ENCODE data around the gene CCR7.

CCR7 gene

GRCh38 chr17:40532520-40533253 lies 32.6 kb downstream of the CCR7 start:
- FAIRE-seq: no peak

- no peak for FAIRE-seq
Measured at GRCh38 chr17:40531051-40531991, 34.0 kb downstream of the CCR7 start.

DNA sequence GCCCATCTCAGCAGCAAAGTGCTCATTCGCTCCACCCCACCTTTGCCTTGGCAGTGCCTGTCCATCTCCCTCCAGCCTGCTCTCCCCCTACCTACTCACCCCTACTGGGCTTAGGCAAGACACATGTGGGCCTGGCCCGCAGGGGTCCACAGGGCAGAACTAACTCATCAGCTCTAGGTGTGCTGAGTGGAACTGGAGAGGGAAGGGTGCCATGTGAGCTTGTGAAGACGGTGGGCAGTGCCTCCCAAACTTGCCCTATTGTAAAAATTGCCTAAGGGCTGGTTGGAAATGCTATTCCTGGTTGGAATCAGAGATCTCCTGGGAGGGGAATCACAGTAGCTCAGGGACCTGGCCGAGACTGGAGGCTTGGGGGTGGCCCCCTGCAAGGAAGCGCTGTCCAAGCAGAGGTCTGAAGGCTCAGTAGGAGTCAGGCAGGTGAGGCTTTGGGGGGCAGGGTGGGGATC lies 34.7 kb downstream of the CCR7 start:
- no peak for FAIRE-seq

DNA sequence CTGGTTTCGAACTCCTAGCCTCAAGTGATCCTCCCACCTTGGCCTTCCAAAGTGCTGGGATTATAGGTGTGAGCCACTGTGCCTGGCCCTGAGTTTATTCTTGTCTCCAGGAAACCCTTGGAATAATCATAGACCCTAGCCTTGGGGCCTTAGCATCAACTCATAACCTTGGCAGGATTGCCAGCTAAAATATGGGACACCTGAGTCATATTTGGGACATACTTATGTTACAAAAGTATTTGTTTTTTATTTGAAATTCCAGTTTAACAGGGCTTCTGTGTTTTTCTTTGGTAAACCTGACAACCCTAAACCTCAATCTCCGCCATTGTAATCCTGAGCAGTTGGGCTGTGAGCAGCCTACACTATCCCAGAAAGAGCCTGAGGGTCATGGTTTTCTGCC lies 35.3 kb downstream of the CCR7 start:
- no peak for FAIRE-seq

GRCh38 chr17:40528692-40529417 lies 36.4 kb downstream of the CCR7 start:
- no peak for FAIRE-seq

GRCh38 chr17:40526668-40527067 lies 38.6 kb downstream of the CCR7 start:
- FAIRE-seq: no peak

DNA sequence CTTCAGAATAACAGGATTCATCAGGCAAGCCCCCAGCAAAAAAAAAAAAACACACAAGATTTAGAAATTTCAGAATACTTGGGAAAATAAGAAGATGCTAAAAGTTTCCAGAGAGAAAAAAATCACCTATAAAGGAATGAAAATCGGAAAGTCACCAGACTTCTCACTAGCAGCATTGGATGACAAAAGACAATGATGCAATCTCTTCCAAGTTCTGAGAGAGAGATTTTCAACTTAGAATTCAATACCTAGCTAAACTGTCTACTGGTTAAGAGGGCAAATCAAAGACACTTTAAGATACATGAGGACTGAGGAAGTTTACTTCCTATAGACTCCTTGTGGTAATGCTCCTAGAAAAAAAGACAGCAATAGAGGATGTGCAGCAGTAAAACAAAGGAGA lies 40.0 kb downstream of the CCR7 start:
- FAIRE-seq: no peak

DNA sequence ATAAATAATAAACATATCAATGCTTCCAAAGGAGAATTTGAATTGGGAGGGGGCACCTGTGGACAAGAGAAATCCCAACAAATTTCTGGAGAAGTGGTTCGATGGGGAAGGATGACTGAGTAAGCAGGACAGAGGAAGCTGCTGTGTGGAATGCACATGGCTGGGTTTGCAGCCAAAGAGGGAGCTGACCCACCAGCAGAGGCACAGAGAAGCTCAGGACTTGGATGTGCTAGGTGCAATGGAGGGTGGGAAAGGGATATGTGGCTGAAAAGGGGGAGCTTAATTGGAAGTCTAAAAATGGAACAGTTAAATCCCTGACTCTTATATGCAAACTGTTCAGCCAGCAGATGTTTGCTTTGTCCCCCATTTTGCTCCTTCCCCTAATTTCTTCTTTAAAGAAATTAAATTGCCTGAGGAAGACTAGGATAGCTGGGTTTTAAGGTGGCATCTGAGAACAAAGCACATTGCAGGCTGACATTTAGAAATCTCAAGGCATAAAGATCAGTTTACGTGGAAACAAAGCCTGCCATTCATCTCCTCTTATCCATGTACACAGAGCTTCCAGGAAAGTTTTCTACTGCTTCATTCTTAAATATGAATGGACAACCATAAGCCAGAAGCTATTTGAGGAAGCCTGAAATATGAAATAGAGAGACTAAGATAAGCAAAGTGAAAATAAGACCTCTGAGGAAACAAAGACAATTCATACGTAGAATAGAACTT lies 40.9 kb downstream of the CCR7 start:
- no peak for FAIRE-seq

- FAIRE-seq: no peak
Measured at GRCh38 chr17:40522961-40523310, 42.3 kb downstream of the CCR7 start.

GRCh38 chr17:40522250-40522960 lies 42.9 kb downstream of the CCR7 start:
- FAIRE-seq: no peak

GRCh38 chr17:40520991-40521453 lies 44.2 kb downstream of the CCR7 start:
- FAIRE-seq: no peak

DNA sequence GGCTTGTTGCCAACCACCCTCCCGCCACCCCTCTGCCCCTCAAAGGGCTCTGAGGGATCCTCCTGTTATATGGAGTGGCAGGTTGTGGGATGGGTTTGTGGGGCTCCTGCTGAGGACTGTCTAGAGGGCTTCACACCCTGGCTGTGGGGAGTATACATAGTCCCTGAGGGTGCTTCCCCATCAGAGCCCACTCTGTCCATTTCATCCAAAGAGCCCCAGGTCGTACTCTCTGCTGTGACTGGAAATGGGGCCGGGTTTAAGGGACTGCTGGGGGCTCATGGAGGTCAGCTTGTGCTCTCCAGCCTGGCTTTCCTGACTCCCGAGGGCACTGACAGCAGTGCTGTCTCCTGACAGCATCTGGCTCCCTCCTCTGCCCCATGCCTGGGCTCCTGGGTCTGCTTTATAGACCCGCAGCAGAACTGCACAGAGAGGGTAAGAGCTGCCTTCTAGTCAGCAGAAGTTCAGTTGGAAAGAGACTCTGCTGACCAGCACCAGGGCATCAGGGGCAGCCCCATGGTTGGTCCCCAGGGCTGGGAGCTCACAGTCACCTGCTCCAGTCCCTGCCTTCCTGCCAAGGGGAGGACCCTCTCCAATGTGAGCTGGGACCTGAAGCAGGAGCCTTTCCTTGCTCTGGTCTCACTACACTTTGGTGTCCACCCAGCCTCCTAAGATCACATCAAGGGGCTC lies 46.0 kb downstream of the CCR7 start:
- no peak for FAIRE-seq

DNA sequence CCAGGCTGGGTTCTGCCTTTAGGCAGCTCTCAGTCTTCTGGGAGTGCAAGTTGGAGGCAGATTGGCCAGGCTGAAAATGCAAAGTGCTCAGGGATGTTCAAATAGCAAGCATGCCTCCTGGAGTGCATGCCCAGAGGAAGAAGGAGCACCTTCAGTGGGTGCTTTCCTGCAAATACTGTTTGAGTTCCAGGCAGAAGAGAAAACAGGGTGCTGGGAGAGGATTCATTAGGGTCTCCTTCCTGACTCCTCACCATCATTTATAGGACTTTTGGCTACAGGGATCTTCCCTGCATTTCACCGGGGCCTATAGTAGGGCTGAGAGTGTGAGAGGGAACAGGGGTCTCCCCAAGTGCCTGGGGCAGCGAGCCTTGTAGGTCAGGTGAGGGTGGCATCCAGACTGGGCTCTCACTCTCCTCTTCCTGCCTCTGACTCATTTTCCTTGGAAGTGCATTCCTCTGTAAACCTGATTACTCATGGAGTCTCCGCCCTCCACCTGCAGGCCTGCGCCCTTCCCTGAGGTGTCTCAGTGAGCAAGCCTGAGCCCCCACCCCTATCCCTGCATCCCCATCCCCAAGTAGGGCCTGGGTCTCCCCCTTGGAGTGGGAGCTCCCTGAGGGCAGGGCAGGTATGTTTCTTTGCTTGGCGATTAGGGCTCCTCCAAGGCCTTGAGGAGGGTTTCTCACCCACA lies 46.7 kb downstream of the CCR7 start:
- no peak for FAIRE-seq

- FAIRE-seq: no peak
Measured at GRCh38 chr17:40517981-40518380, 47.3 kb downstream of the CCR7 start.

- FAIRE-seq: no peak
Measured at GRCh38 chr17:40517286-40517662, 48.0 kb downstream of the CCR7 start.

- FAIRE-seq: no peak
Measured at GRCh38 chr17:40516581-40517285, 48.5 kb downstream of the CCR7 start.

DNA sequence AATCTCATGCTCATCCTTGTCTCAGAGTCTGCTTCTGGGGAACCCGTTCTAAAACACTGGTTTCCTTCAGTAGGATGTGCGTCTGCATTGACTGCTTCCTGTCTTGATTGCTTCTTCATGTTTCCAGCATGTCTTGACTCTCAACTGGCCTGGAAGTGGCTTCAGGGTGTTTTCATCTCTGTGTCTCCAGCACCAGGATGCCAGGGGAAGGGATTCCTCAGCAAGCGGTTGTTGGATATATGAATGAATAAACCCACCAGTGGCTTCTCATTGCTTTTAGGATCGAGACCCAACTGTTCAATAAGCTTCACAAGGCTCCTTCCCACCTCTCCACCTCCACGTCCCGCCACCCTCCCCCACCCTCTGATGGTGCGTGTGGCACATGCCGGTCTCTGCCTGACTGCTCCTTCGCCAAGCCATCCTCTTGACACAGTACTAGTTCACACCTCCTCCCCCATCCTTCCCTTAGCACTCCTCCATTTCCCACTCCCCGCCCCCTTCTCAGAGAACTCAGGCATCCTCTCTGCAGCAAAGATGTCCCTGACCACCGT lies 49.7 kb downstream of the CCR7 start:
- no peak for FAIRE-seq

DNA sequence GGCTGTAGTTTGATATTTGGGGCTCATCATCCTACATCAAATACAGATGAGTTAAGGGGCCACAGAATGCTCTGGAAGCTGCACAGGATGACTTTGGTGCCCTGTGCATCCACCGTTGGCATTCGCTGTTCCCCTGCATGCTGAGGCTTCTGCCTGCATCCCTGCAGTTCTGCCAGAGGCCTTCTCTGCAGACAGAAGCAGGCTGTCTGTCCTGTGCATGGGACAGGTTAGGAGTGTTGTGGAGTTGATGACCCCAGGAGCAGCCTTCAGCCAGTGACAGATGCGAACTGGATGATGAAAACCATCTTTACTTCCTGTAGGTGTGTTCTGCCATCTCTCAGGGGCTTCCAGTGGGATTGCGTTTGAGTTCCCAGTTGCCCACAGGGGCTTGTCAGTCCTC lies 50.3 kb downstream of the CCR7 start:
- FAIRE-seq: no peak

DNA sequence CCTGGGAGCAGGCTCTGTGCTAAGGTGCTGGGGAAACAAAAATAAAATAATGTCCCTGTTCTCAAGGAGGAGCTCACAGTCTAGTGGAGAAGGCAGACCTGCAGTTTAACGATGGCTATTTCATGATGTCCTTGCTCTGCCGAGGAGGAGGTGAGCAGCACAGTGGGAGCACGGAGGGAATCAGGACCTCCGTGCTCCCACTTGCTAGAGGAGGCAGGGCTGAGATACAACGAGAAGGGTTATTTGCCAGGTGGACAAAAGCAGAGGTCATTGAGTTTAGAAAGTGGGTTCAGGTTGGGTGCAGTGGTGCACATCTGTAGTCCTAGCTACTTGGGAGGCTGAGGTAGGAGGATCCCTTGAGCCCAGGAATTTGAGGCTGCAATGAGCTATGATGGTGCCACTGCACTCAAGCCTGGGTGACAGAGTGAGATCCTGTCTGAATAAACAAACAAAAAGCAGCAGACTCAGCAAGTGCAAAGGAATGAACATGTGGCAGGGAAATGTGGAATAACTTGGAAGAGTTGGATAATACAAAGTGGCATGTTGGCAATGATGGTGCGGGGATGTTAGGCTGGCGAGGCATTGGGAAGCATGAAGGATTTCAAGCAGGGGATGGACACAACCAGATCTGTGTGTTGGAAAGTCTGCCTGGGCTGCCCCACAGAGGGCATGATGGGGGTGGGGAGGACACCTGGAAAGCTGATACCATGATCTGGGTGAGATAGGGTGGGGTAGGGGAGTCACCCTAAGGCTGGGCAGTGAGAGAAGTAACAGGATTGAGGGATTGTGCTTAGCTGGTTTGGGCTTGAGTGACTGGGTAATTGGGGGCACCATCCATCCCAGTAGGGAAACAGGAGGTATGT lies 51.0 kb downstream of the CCR7 start:
- FAIRE-seq: no peak
